ENCODE data around the gene PLEKHG5.
"Not testable (repeated sequence)": the region's sequence is repeated elsewhere in the genome, so short reads cannot be mapped to it uniquely, and the experiment has no call there.

PLEKHG5 gene

DNA sequence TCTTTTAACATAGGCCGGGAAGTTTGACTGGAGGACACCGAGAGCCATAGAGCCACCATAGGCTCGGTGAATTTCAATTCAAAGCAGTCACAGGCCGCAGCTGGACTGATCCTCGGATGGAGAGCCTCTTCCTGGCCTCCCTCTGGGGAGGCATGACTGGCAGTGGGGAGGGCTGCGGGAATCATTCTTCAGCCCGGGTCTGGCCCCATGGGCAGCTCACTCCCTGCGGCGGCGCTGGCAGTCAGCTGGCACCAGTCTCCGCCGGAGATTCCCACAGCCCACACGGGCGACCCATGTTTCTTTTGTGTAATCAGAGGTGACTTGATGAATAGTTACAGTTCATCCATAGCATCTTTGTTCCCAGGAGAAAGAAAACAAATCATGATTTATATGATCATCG is 56.3 kb downstream of the PLEKHG5 start:
- Mint-ChIP-seq H3K9me3 (no peaks in the 10 kb centered on the region), H3K4me1 (peaks cover 50% of the 10 kb centered on the region), H3K27me3 (ENCODE audit: low read depth, poor library complexity) (peaks cover 52% of the 10 kb centered on the region), H3K4me3 (no peak overlapping the region), H3K27ac (no peak overlapping the region), H3K36me3 (ENCODE audit: low read depth) (no peaks in the 10 kb centered on the region)
- TF ChIP-seq, protein P1, sequence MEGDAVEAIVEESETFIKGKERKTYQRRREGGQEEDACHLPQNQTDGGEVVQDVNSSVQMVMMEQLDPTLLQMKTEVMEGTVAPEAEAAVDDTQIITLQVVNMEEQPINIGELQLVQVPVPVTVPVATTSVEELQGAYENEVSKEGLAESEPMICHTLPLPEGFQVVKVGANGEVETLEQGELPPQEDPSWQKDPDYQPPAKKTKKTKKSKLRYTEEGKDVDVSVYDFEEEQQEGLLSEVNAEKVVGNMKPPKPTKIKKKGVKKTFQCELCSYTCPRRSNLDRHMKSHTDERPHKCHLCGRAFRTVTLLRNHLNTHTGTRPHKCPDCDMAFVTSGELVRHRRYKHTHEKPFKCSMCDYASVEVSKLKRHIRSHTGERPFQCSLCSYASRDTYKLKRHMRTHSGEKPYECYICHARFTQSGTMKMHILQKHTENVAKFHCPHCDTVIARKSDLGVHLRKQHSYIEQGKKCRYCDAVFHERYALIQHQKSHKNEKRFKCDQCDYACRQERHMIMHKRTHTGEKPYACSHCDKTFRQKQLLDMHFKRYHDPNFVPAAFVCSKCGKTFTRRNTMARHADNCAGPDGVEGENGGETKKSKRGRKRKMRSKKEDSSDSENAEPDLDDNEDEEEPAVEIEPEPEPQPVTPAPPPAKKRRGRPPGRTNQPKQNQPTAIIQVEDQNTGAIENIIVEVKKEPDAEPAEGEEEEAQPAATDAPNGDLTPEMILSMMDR (IDR thresholded peaks at IDR 0.05), result no peak
- DNase-seq, result no peak

DNA sequence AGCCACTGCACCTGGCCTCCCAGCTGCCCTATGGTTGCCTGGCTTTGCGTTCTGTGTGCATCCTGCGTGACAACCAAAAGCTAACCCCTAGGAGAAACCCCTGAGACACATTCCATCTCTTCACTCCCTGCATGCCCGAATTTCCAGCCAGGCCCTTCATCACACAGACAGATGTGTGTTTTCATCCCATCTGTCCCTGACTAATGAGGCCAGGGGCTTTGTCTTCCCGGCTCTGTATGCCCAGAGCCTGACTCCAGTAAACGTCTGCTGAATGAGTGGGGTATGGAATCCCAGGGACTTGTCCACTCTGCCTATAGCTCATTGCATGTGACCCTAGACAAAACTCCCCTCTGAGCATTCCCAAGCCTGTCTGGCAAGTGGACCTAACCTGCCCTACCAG is 57.3 kb downstream of the PLEKHG5 start:
- TF ChIP-seq, protein P1 (IDR thresholded peaks at IDR 0.05), result no peak
- Mint-ChIP-seq H3K36me3 (ENCODE audit: low read depth) (no peaks in the 10 kb centered on the region), H3K4me1 (peaks cover 50% of the 10 kb centered on the region), H3K4me3 (no peak overlapping the region), H3K27ac (peak overlapping the region; percentile 18), H3K27me3 (ENCODE audit: low read depth, poor library complexity) (peaks cover 54% of the 10 kb centered on the region), H3K9me3 (no peaks in the 10 kb centered on the region)
- no peak for DNase-seq

DNA sequence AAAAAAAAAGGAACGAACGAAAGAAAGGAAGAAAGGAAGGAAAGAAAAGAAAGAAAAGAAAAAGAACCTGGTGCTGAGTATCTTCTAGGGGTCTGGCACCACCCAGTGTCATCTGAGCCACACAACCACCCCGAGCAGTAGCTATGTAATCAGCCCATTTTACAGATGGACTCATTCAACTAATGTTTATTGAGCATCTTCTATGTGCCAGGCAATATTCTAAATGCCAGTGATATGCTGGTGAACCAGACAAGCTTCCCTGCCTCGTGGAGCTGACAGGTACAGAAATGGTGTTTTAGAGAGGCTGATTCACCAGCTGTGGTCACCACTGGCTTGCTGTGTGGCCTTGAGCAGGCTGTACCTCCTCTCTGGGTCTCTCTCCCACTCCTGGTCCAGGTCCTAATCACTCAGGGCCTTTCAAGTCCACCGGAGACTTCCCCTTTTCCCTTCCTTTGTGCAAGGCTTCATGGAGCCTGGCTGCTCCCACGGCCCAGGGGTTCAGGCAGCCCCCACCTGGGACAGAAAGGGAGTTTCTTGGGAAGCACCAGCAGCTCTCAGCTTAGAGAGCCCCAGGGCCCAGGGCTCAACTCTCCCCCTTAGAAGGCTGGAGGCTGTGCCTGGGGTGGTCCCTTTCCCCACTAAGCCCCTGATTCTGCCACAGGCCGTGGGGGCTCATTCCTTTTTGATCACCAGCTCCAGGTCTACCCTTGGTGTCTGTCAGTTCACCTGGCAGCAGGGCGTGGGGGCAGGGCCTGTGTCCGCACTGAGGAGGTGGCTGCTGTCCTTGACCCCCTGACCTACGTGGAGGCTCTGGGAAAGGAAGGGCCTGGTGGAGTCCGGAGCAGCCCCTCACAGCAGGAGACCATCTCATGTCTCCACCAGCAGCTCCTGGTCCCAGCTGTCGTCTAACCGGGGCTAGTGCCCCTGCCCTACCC is 59.6 kb downstream of the PLEKHG5 start:
- H3K9me3 Mint-ChIP-seq; H3K36me3 Mint-ChIP-seq (ENCODE audit: low read depth); DNase-seq; H3K4me3 Mint-ChIP-seq; H3K27ac Mint-ChIP-seq: not testable (repeated sequence)
- peaks cover 55% of the 10 kb centered on the region for H3K27me3 Mint-ChIP-seq (ENCODE audit: low read depth, poor library complexity)
- peaks cover 39% of the 10 kb centered on the region for H3K4me1 Mint-ChIP-seq

DNA sequence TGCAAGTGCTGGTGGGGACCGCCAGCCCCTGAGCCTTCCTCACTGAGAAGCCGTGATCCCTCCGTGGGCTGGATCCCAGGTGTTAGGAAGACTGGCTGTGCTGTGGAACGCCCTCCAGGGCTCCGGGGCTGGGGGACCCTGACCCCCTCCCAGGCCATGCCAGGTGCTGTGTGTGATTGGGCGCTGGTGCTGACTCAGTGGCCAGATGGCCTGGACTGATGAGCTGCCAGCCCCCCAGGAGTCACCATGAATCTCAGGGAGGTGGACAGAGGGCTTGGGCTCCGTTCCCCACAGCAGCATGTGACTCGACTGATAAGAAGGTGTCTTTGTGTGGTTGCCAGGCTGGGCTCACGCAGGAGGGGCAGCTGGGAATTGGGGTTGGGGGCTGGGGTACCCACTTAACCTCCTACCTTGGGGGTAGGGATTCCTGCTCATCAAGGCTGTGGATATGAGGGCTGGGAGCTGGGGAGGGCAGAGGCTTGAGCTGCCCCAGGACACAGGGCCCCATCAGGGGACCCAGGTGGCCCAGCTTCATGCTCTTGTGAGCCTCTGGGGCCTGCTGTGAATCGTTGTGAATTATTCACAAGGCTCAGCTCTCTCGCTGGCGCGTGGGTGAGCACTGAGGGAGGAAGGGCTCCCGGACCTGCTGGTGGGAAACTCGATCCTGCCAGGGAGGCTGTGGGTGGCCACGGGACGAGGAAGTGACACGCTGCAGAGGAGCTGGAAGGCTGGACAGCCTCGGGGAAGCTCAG is 61.6 kb downstream of the PLEKHG5 start:
- H3K4me3 Mint-ChIP-seq, DNase-seq, H3K27ac Mint-ChIP-seq: not testable (repeated sequence)

DNA sequence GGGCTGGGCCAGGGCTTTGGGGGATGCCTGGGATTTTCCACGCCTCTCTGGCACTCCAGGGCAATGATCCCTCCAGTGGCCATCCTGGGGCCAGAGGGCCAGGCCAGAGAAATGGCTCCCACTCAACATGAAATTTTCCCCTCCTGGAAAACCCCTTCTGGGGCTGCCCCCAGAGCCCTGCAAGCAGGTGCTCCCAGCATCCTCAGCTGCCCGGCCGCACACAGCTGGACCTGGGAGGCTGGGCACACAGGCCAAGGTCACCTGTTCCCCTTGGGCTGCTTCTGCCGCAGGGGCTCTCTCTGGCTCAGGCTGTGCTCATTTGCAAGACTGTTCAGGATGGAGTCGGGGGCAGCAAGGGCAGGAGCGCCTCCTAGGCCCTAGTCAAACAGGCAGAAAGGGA is 63.0 kb downstream of the PLEKHG5 start:
- H3K27ac Mint-ChIP-seq; H3K4me3 Mint-ChIP-seq; DNase-seq; H3K36me3 Mint-ChIP-seq (ENCODE audit: low read depth); H3K9me3 Mint-ChIP-seq: not testable (repeated sequence)
- peaks cover 20% of the 10 kb centered on the region for H3K4me1 Mint-ChIP-seq
- H3K27me3 Mint-ChIP-seq (ENCODE audit: low read depth, poor library complexity), result peaks cover 67% of the 10 kb centered on the region

More for the DNA sequence above, 61.6 kb downstream of the PLEKHG5 start:
- not testable (repeated sequence) for H3K36me3 Mint-ChIP-seq (ENCODE audit: low read depth); H3K9me3 Mint-ChIP-seq
- peaks cover 68% of the 10 kb centered on the region for H3K27me3 Mint-ChIP-seq (ENCODE audit: low read depth, poor library complexity)
- H3K4me1 Mint-ChIP-seq, result peaks cover 30% of the 10 kb centered on the region

DNA sequence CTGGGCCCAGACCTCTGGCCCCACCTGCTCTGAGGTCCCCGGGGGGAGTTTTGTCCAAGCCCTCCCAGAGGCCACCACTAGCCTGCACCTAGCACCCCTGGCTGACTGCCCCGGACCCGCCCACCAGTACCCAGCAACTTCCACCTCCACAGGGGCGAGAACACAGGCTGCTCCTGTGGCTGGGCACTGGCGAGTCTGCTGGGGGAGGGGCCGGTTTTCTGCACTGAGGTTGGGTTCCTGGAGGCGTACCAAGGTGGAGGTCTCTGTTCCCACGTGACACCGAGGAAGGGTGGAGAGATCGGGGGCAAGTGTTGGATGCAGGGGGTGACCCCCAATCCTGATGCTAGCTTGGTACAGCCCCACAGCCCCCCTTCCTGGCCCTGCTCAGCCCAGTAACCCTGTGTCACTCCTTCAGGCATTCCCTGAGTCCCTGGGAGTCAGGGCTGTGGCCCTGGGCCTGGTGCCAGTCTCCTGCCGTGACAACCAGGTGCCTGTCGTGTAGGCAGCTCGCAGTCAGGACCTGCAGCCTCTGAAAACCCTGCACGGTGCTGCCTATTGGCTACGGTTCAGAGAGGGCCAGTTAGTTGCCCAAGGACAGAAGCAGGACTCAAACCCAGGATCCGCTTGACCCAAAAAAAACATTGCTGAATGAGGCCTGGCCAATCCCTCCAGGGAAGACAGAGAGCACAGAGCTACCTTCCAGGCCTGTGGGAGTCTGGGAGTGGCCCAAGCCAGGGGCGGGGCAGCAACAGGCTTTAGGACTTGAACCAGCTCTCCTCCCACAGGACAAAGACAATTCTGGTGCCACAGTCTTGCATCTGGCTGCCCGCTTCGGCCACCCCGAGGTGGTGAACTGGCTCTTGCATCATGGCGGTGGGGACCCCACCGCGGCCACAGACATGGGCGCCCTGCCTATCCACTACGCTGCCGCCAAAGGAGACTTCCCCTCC is 63.8 kb downstream of the PLEKHG5 start:
- no peak overlapping the region for H3K27ac Mint-ChIP-seq
- peaks cover 20% of the 10 kb centered on the region for H3K4me1 Mint-ChIP-seq
- TF ChIP-seq, protein P1 (IDR thresholded peaks at IDR 0.05), result no peak
- no peak for DNase-seq
- H3K27me3 Mint-ChIP-seq (ENCODE audit: low read depth, poor library complexity), result peaks cover 74% of the 10 kb centered on the region
- H3K4me3 Mint-ChIP-seq, result no peak overlapping the region
- no peaks in the 10 kb centered on the region for H3K9me3 Mint-ChIP-seq
- no peaks in the 10 kb centered on the region for H3K36me3 Mint-ChIP-seq (ENCODE audit: low read depth)
